CD14-positive monocyte (primary cell): Measurements from ENCODE around the gene HLA-DOA. TPM values are rescaled to one million over a fixed set of nuclear protein-coding genes. Genes with fewer than 3 reads are reported as not detected.

ENCODE experiments used
- DNase-seq, 3 donors: peaks; one replicate each; pipeline ENCODE4 v3.0.0-alpha.2; 2011 to 2022
- H2AFZ ChIP-seq: 2 replicates; pipeline ENCODE4 v1.6.0; 2012; ENCODE audit warnings: mild to moderate bottlenecking, low read depth, low read length, inconsistent platforms; ENCODE audit not compliant: insufficient read depth, poor library complexity, severe bottlenecking
- H3K27ac ChIP-seq, 2 donors: 1 replicate in 1 of 2; 2 replicates in 1 of 2; pipeline ENCODE4 v1.5.1; 2012 to 2013; ENCODE audit warnings: low read length in 2 of 2, control low read depth in 1 of 2, inconsistent platforms in 1 of 2, low read depth in 1 of 2, mild to moderate bottlenecking in 1 of 2
- H3K27me3 ChIP-seq, 2 donors: one replicate each; pipeline versions ENCODE4 v1.6.0 to v1.6.1; 2011 to 2013; ENCODE audit warnings: low read length in 2 of 2; ENCODE audit not compliant: control insufficient read depth in 2 of 2, insufficient read depth in 2 of 2
- H3K36me3 ChIP-seq, 2 donors: replicated peaks in 1 of 2; 1 replicate in 1 of 2; 2 replicates in 1 of 2; pipeline versions ENCODE4 v1.5.1 to v1.6.1; 2012 to 2013; ENCODE audit warnings: low read length in 2 of 2, control low read depth in 1 of 2, inconsistent platforms in 1 of 2, mild to moderate bottlenecking in 1 of 2; ENCODE audit not compliant: insufficient read depth in 2 of 2, control insufficient read depth in 1 of 2
- H3K4me1 ChIP-seq, 2 donors: 1 replicate in 1 of 2; 2 replicates in 1 of 2; pipeline versions ENCODE4 v1.5.1 to v1.6.1; 2012 to 2013; ENCODE audit warnings: low read length in 2 of 2, control low read depth in 1 of 2, inconsistent platforms in 1 of 2, mild to moderate bottlenecking in 1 of 2, moderate library complexity in 1 of 2; ENCODE audit not compliant: insufficient read depth in 2 of 2, control insufficient read depth in 1 of 2
- H3K4me2 ChIP-seq: replicated peaks from 2 replicates; pipeline ENCODE3; 2012; ENCODE audit warnings: low read length, moderate library complexity, mild to moderate bottlenecking; ENCODE audit not compliant: poor library complexity, severe bottlenecking; ENCODE audit errors: extremely low read depth
- H3K4me3 ChIP-seq, 3 experiments: fragments of 200-600 bp in 1 of 3; sonication (generic) in 1 of 3; replicated peaks in 1 of 3; 1 replicate in 2 of 3; 2 replicates in 1 of 3; pipeline ENCODE4 v1.5.1; 2011 to 2013; ENCODE audit warnings: low read length in 3 of 3, mild to moderate bottlenecking in 3 of 3, control low read depth in 2 of 3, low read depth in 2 of 3, inconsistent platforms in 1 of 3, moderate library complexity in 1 of 3
- H3K79me2 ChIP-seq: 2 replicates; pipeline ENCODE4 v1.6.0; 2012; ENCODE audit warnings: mild to moderate bottlenecking, control low read depth, inconsistent platforms, low read length, moderate library complexity; ENCODE audit not compliant: insufficient read depth
- H3K9ac ChIP-seq: 2 replicates; pipeline ENCODE4 v1.6.0; 2017; ENCODE audit warnings: low read length, mild to moderate bottlenecking; ENCODE audit not compliant: insufficient read depth, poor library complexity, severe bottlenecking
- H3K9me3 ChIP-seq, 2 donors: replicated peaks in 1 of 2; 1 replicate in 1 of 2; 2 replicates in 1 of 2; pipeline versions ENCODE4 v1.5.1 to v1.6.1; 2012 to 2013; ENCODE audit warnings: low read length in 2 of 2, control low read depth in 1 of 2; ENCODE audit not compliant: control insufficient read depth in 1 of 2, insufficient read depth in 1 of 2
- H4K20me1 ChIP-seq: 2 replicates; pipeline ENCODE4 v1.6.0; 2012; ENCODE audit warnings: mild to moderate bottlenecking, low read length, control low read depth, moderate library complexity; ENCODE audit not compliant: insufficient read depth
- H3K27ac Mint-ChIP-seq, 7 donors: one replicate each; pipeline ENCODE4 v1.8.0; 2020; ENCODE audit warnings: mild to moderate bottlenecking in 7 of 7, mixed read lengths in 7 of 7, moderate library complexity in 6 of 7, inconsistent platforms in 2 of 7
- H3K27me3 Mint-ChIP-seq, 3 donors: one replicate each; pipeline ENCODE4 v1.8.0; 2021 to 2022; ENCODE audit warnings: low read depth in 3 of 3, mild to moderate bottlenecking in 3 of 3, mixed read lengths in 3 of 3, moderate library complexity in 3 of 3, inconsistent platforms in 1 of 3
- H3K36me3 Mint-ChIP-seq, 2 donors: one replicate each; pipeline ENCODE4 v1.8.0; 2020; ENCODE audit warnings: mixed read lengths in 2 of 2, inconsistent platforms in 1 of 2, mild to moderate bottlenecking in 1 of 2
- H3K4me1 Mint-ChIP-seq: one replicate; pipeline ENCODE4 v1.8.0; 2020; ENCODE audit warnings: mild to moderate bottlenecking, mixed read lengths
- H3K4me3 Mint-ChIP-seq, 2 donors: one replicate each; pipeline ENCODE4 v1.8.0; 2020; ENCODE audit warnings: mild to moderate bottlenecking in 2 of 2, mixed read lengths in 2 of 2, moderate library complexity in 1 of 2
- H3K9me3 Mint-ChIP-seq, 7 donors: one replicate each; pipeline ENCODE4 v1.8.0; 2020 to 2022; ENCODE audit warnings: mixed read lengths in 7 of 7, mild to moderate bottlenecking in 6 of 7, moderate library complexity in 6 of 7, inconsistent platforms in 2 of 7
- CTCF ChIP-seq: fragments of 200-600 bp; IDR thresholded peaks from one replicate; pipeline ENCODE4 v1.8.0; 2022; ENCODE audit warnings: antibody characterized with exemption, mild to moderate bottlenecking
- WGBS: methylation state at CpG from one replicate; pipeline ENCODE4 v1.1.5; 2013; ENCODE audit warnings: missing lambda C conversion rate; ENCODE audit not compliant: insufficient coverage; 5-methylcytosine and 5-hydroxymethylcytosine counted together
- intact Hi-C, 2 donors: fragments of 100-400 bp; cut with micrococcal nuclease; formaldehyde crosslinking; loops; one replicate each; pipeline versions ENCODE4 v1.15.0 to v1.15.1; 2023
- polyA plus RNA-seq, 3 donors: library from polyadenylated mRNA; depleted of rRNA in 1 of 3; unstranded in 2 of 3; stranded (reverse) in 1 of 3; fragments of 300-500 nt in 2 of 3; fragments of >200 nt in 1 of 3; fragmentation: Illumina TruSeq in 2 of 3; gene quantifications; 1 replicate in 2 of 3; 2 replicates in 1 of 3; pipeline ENCODE4 v1.2.3, GENCODE V29; 2012 to 2021

The HLA-DOA gene
- polyA plus RNA-seq, 3 donors = 2.8 to 15.4 (median 9.1) TPM

GRCh38 chr6:32972353-32973143, 36.8 kb downstream of the HLA-DOA start:
- TF ChIP-seq CTCF = no peak
- Histone ChIP-seq H2AFZ (no peak overlapping the region), H3K4me3 (peak overlapping the region; percentile 76 to 93 (median 90)), H3K27ac (peak overlapping the region; percentile 81 to 97), H3K4me2 (peak overlapping the region; percentile 89), H3K79me2 (peaks cover 89% of the 10 kb centered on the region), H3K9me3 (no peaks in the 10 kb centered on the region), H3K9ac (peak overlapping the region; percentile 80), H3K27me3 (no peaks in the 10 kb centered on the region), H3K36me3 (peaks cover 34 to 42% of the 10 kb centered on the region in 2 donors), H4K20me1 (peaks cover 55% of the 10 kb centered on the region), H3K4me1 (peaks cover 38 to 45% of the 10 kb centered on the region in 2 donors)
- intact Hi-C loops = loop anchor here (5.0 kb wide), 3 partner anchors 35 to 130 kb away; partner anchors contain the start of gene PSMB8 (in 1 of the 2)
- under 1% methylated on average over 58 of the region's 70 CpGs for WGBS
- peak overlapping the region; percentile 98 to 100 for H3K4me3 Mint-ChIP-seq
- peak in 2 of 3 donors; percentile 45 to 81 for DNase-seq
- peaks cover 46 to 55% of the 10 kb centered on the region in 2 donors for H3K36me3 Mint-ChIP-seq
- H3K4me1 Mint-ChIP-seq = peaks cover 48% of the 10 kb centered on the region
- H3K9me3 Mint-ChIP-seq = peaks cover 0 to 9% (median 0%) of the 10 kb centered on the region in 7 donors
- H3K27me3 Mint-ChIP-seq = peaks cover 0 to 10% (median 2%) of the 10 kb centered on the region in 3 donors
- H3K27ac Mint-ChIP-seq = peak overlapping the region; percentile 89 to 100 (median 99)

GRCh38 chr6:32971581-32972352, 37.6 kb downstream of the HLA-DOA start:
- TF ChIP-seq CTCF = no peak
- Histone ChIP-seq H2AFZ (no peak overlapping the region), H3K27ac (peak overlapping the region; percentile 95 to 97), H4K20me1 (peaks cover 47% of the 10 kb centered on the region), H3K27me3 (no peaks in the 10 kb centered on the region), H3K79me2 (peaks cover 89% of the 10 kb centered on the region), H3K9me3 (no peaks in the 10 kb centered on the region), H3K36me3 (peaks cover 26 to 35% of the 10 kb centered on the region in 2 donors), H3K4me3 (peak overlapping the region; percentile 93 to 96 (median 93)), H3K9ac (peak overlapping the region; percentile 80), H3K4me1 (peaks cover 43 to 45% of the 10 kb centered on the region in 2 donors), H3K4me2 (peak overlapping the region; percentile 99)
- H3K9me3 Mint-ChIP-seq = peaks cover 0 to 9% (median 0%) of the 10 kb centered on the region in 7 donors
- intact Hi-C loops = loop anchor here (5.0 kb wide), 3 partner anchors 34 to 129 kb away; partner anchors contain the start of gene PSMB8 (in 1 of the 2)
- peaks cover 38 to 47% of the 10 kb centered on the region in 2 donors for H3K36me3 Mint-ChIP-seq
- peak overlapping the region; percentile 97 to 100 (median 99) for H3K27ac Mint-ChIP-seq
- H3K4me3 Mint-ChIP-seq = peak overlapping the region; percentile 98 to 100
- peaks cover 48% of the 10 kb centered on the region for H3K4me1 Mint-ChIP-seq
- peaks cover 0 to 10% (median 2%) of the 10 kb centered on the region in 3 donors for H3K27me3 Mint-ChIP-seq
- WGBS = 0% methylated on average over 39 of the region's 58 CpGs
- peak; percentile 100 for DNase-seq
